ENCODE data around the gene ADAMTS14. TPM values are rescaled to one million over a fixed set of nuclear protein-coding genes. Genes with fewer than 3 reads are reported as not detected.

The ADAMTS14 gene
- under 0.01 and 0.11 TPM in 2 replicates for total RNA-seq

GRCh38 chr10:70672165-70673042, at the start of gene ADAMTS14:
Gene ADAMTS14, plus strand, starts transcription at chr10:70672506. Its CDS starts 297 bp downstream, at chr10:70672803.

GRCh38 chr10:70785190-70785589, 112.9 kb downstream of the ADAMTS14 start, which contains the start of gene TBATA:
Gene TBATA, minus strand, starts transcription at chr10:70785377. Its CDS starts 1,998 bp downstream, at chr10:70783379.

Other genes starting within 250 kb of the ADAMTS14 start
- not detected in 2 replicates for gene NODAL, start 230.8 kb upstream of the ADAMTS14 start, total RNA-seq
- gene PALD1, start 193.7 kb upstream of the ADAMTS14 start, total RNA-seq: 109 and 178 TPM in 2 replicates
- not detected in 2 replicates for gene PRF1, start 69.8 kb upstream of the ADAMTS14 start, total RNA-seq
- gene TBATA, start 112.9 kb downstream of the ADAMTS14 start, total RNA-seq: not detected in 2 replicates
- 14.8 and 18.5 TPM in 2 replicates for gene SGPL1, start 143.4 kb downstream of the ADAMTS14 start, total RNA-seq
- 38.3 and 52.6 TPM in 2 replicates for gene PCBD1, start 216.1 kb downstream of the ADAMTS14 start, total RNA-seq

Data from dermis lymphatic vessel endothelial cell (primary cell).